Activated CD8-positive, alpha-beta memory T cell treated with anti-CD3 and anti-CD28 coated beads, Interleukin-2, amount 10 ng/mL, durations not matched to agents 7 days and 5 days (primary cell): ENCODE data around the gene BORCS6. TPM values are rescaled to one million over a fixed set of nuclear protein-coding genes. Genes with fewer than 3 reads are reported as not detected.

Experiments used
- ATAC-seq: fragments of 150-1000 bp; cut with Tn5 transposase; one replicate; pipeline ENCODE4 v1.10.0; 2021; ENCODE audit warnings: moderate library complexity
- CTCF ChIA-PET: fragments of 350-600 bp; sonication (Branson Sonifier 250); formaldehyde crosslinking; loops from one replicate; lab custom pipeline; 2021; ENCODE audit warnings: antibody characterized with exemption; lab: Charles Lee
- DNase-seq: peaks from one replicate; pipeline ENCODE4 v3.0.0-alpha.2; 2020
- H3K27ac Mint-ChIP-seq: one replicate; pipeline ENCODE4 v1.8.0; 2021; ENCODE audit warnings: mild to moderate bottlenecking, mixed read lengths
- H3K27me3 Mint-ChIP-seq: one replicate; pipeline ENCODE4 v1.8.0; 2021; ENCODE audit warnings: mixed read lengths
- H3K36me3 Mint-ChIP-seq: one replicate; pipeline ENCODE4 v1.8.0; 2021; ENCODE audit warnings: mild to moderate bottlenecking, mixed read lengths
- H3K4me1 Mint-ChIP-seq: one replicate; pipeline ENCODE4 v1.8.0; 2021; ENCODE audit warnings: mixed read lengths
- H3K4me3 Mint-ChIP-seq: one replicate; pipeline ENCODE4 v1.8.0; 2021; ENCODE audit warnings: mild to moderate bottlenecking, moderate library complexity, mixed read lengths
- H3K9me3 Mint-ChIP-seq: one replicate; pipeline ENCODE4 v1.8.0; 2022; ENCODE audit warnings: low read depth, mixed read lengths
- total RNA-seq, 2 experiments: library from RNA; stranded (reverse); gene quantifications; one replicate each; pipeline ENCODE4 v1.2.3, GENCODE V29; 2021

BORCS6 gene
- total RNA-seq, 2 experiments from 2014 or later, result 14.9 to 16.8 TPM

- no peak overlapping the region for H3K4me3 Mint-ChIP-seq
- DNase-seq (no peak), ATAC-seq (no peak)
- H3K36me3 Mint-ChIP-seq, result peaks cover 27% of the 10 kb centered on the region
- H3K4me1 Mint-ChIP-seq, result peaks cover 6% of the 10 kb centered on the region
- H3K9me3 Mint-ChIP-seq, result no peaks in the 10 kb centered on the region
- CTCF ChIA-PET, result interaction anchor here (1.4 kb wide), 1 partner anchor 9 kb away, joined by 3 read pairs; no protein-coding TSS in a partner anchor
- no peaks in the 10 kb centered on the region for H3K27me3 Mint-ChIP-seq
- H3K27ac Mint-ChIP-seq, result no peak overlapping the region
Observed at GRCh38 chr17:8146381-8147140, 43.4 kb downstream of the BORCS6 start.

GRCh38 chr17:8145811-8146210 lies 44.2 kb downstream of the BORCS6 start:
- H3K4me3 Mint-ChIP-seq, result no peak overlapping the region
- peaks cover 31% of the 10 kb centered on the region for H3K36me3 Mint-ChIP-seq
- no peak overlapping the region for H3K27ac Mint-ChIP-seq
- no peak for ATAC-seq
- no peaks in the 10 kb centered on the region for H3K9me3 Mint-ChIP-seq
- no peaks in the 10 kb centered on the region for H3K27me3 Mint-ChIP-seq
- H3K4me1 Mint-ChIP-seq, result peaks cover 5% of the 10 kb centered on the region
- no peak for DNase-seq
- CTCF ChIA-PET, result interaction anchor here (0.9 to 1.4 kb wide), 2 partner anchors 8 to 36 kb away, joined by 3 read pairs; no protein-coding TSS in a partner anchor

GRCh38 chr17:8144401-8145231 lies 45.4 kb downstream of the BORCS6 start:
- Mint-ChIP-seq H3K4me1 (no peaks in the 10 kb centered on the region), H3K27me3 (no peaks in the 10 kb centered on the region), H3K36me3 (peaks cover 30% of the 10 kb centered on the region), H3K4me3 (no peak overlapping the region), H3K9me3 (no peaks in the 10 kb centered on the region), H3K27ac (no peak overlapping the region)
- DNase-seq (no peak), ATAC-seq (no peak)
- CTCF ChIA-PET, result interaction anchor here (0.9 kb wide), 1 partner anchor 35 kb away, joined by 3 read pairs; no protein-coding TSS in a partner anchor

GRCh38 chr17:8143581-8144400 lies 46.2 kb downstream of the BORCS6 start:
- CTCF ChIA-PET, result no interaction called here
- ATAC-seq (no peak), DNase-seq (no peak)
- H3K27ac Mint-ChIP-seq, result no peak overlapping the region
- no peaks in the 10 kb centered on the region for H3K9me3 Mint-ChIP-seq
- no peak overlapping the region for H3K4me3 Mint-ChIP-seq
- H3K36me3 Mint-ChIP-seq, result peaks cover 30% of the 10 kb centered on the region
- no peaks in the 10 kb centered on the region for H3K27me3 Mint-ChIP-seq
- H3K4me1 Mint-ChIP-seq, result no peaks in the 10 kb centered on the region

- DNase-seq (no peak), ATAC-seq (no peak)
- Mint-ChIP-seq H3K9me3 (no peaks in the 10 kb centered on the region), H3K4me1 (no peaks in the 10 kb centered on the region), H3K4me3 (no peak overlapping the region), H3K36me3 (peaks cover 24% of the 10 kb centered on the region), H3K27me3 (no peaks in the 10 kb centered on the region), H3K27ac (no peak overlapping the region)
- CTCF ChIA-PET, result no interaction called here
Observed at GRCh38 chr17:8142887-8143580, 46.9 kb downstream of the BORCS6 start.

GRCh38 chr17:8142158-8142886 lies 47.7 kb downstream of the BORCS6 start:
- Mint-ChIP-seq H3K27ac (no peak overlapping the region), H3K27me3 (no peaks in the 10 kb centered on the region), H3K9me3 (no peaks in the 10 kb centered on the region), H3K4me3 (no peak overlapping the region), H3K4me1 (no peaks in the 10 kb centered on the region), H3K36me3 (peaks cover 22% of the 10 kb centered on the region)
- CTCF ChIA-PET, result interaction anchor here (5.0 to 5.9 kb wide), 3 partner anchors 10 to 23 kb away, joined by 47 to 92 read pairs (median 52); partner anchors contain the start of genes ALOXE3, PER1 and VAMP2
- ATAC-seq (no peak), DNase-seq (no peak)

- Mint-ChIP-seq H3K27ac (no peak overlapping the region), H3K27me3 (peaks cover 2% of the 10 kb centered on the region), H3K9me3 (no peaks in the 10 kb centered on the region), H3K4me3 (no peak overlapping the region), H3K4me1 (peaks cover 1% of the 10 kb centered on the region), H3K36me3 (peaks cover 19% of the 10 kb centered on the region)
- CTCF ChIA-PET, result interaction anchor here (5.0 to 5.9 kb wide), 3 partner anchors 10 to 23 kb away, joined by 47 to 92 read pairs (median 52); partner anchors contain the start of genes ALOXE3, PER1 and VAMP2
- no peak for DNase-seq
- no peak for ATAC-seq
Observed at GRCh38 chr17:8141741-8142140, 48.2 kb downstream of the BORCS6 start.

GRCh38 chr17:8141045-8141444 lies 48.9 kb downstream of the BORCS6 start:
- H3K27ac Mint-ChIP-seq, result no peak overlapping the region
- CTCF ChIA-PET, result interaction anchor here (0.9 to 5.9 kb wide), 5 partner anchors 11 to 108 kb away, joined by 3 to 92 read pairs (median 47); partner anchors contain the start of genes ALOXE3, PER1, PFAS and VAMP2
- DNase-seq (no peak), ATAC-seq (no peak)
- H3K27me3 Mint-ChIP-seq, result peaks cover 3% of the 10 kb centered on the region
- H3K9me3 Mint-ChIP-seq, result no peaks in the 10 kb centered on the region
- H3K4me3 Mint-ChIP-seq, result no peak overlapping the region
- peaks cover 13% of the 10 kb centered on the region for H3K36me3 Mint-ChIP-seq
- peaks cover 2% of the 10 kb centered on the region for H3K4me1 Mint-ChIP-seq

GRCh38 chr17:8140065-8141029 lies 49.6 kb downstream of the BORCS6 start:
- no peak overlapping the region for H3K27ac Mint-ChIP-seq
- CTCF ChIA-PET, result interaction anchor here (0.8 to 5.9 kb wide), 11 partner anchors 12 to 804 kb away, joined by 3 to 92 read pairs (median 17); partner anchors contain the start of genes ACAP1, ALOXE3, CTC1 and HES7
- peaks cover 2% of the 10 kb centered on the region for H3K4me1 Mint-ChIP-seq
- no peak for ATAC-seq
- H3K36me3 Mint-ChIP-seq, result peaks cover 11% of the 10 kb centered on the region
- no peaks in the 10 kb centered on the region for H3K9me3 Mint-ChIP-seq
- peaks cover 3% of the 10 kb centered on the region for H3K27me3 Mint-ChIP-seq
- DNase-seq, result no peak
- no peak overlapping the region for H3K4me3 Mint-ChIP-seq

- CTCF ChIA-PET, result interaction anchor here (0.8 to 5.9 kb wide), 26 partner anchors 9 to 237 kb away, joined by 3 to 92 read pairs (median 6); partner anchors contain the start of genes ALOXE3, AURKB, CTC1 and HES7
- H3K27me3 Mint-ChIP-seq, result peaks cover 5% of the 10 kb centered on the region
- H3K4me1 Mint-ChIP-seq, result peaks cover 2% of the 10 kb centered on the region
- H3K27ac Mint-ChIP-seq, result no peak overlapping the region
- H3K4me3 Mint-ChIP-seq, result no peak overlapping the region
- DNase-seq (peak; percentile 98), ATAC-seq (peak; percentile 95)
- H3K36me3 Mint-ChIP-seq, result peaks cover 9% of the 10 kb centered on the region
- no peaks in the 10 kb centered on the region for H3K9me3 Mint-ChIP-seq
Observed at GRCh38 chr17:8138672-8139371, 51.2 kb downstream of the BORCS6 start.
